HepG2 (cell line): Measurements from ENCODE around the gene SPAG7. TPM values are rescaled to one million over a fixed set of nuclear protein-coding genes. Genes with fewer than 3 reads are reported as not detected.

Source experiments
- NFATC3 ChIP-seq: sonication (generic); formaldehyde crosslinking; IDR thresholded peaks from 2 replicates; pipeline ENCODE4 v1.5.1; 2020; ENCODE audit warnings: mild to moderate bottlenecking, missing genetic modification reagents
- NFE2L2 ChIP-seq: fragments of 150-350 bp; IDR thresholded peaks from 2 replicates; pipeline ENCODE4 v1.6.1; 2014; ENCODE audit warnings: low read length
- RXRA ChIP-seq: sonication (generic); formaldehyde crosslinking; IDR thresholded peaks from 2 replicates; pipeline ENCODE4 v1.5.1; 2020; ENCODE audit warnings: missing genetic modification reagents
- ZHX2 ChIP-seq, 2 experiments: sonication (generic) in 1 of 2; formaldehyde crosslinking in 1 of 2; IDR thresholded peaks; 2 replicates each; pipeline versions ENCODE4 v1.6.1 to v1.9.0; 2014 to 2022; ENCODE audit warnings: antibody characterized with exemption in 1 of 2, borderline replicate concordance in 1 of 2, inconsistent platforms in 1 of 2, low read depth in 1 of 2, missing genetic modification reagents in 1 of 2
- ZNF205 ChIP-seq: IDR thresholded peaks from 2 replicates; pipeline ENCODE4 v1.6.1; 2018; ENCODE audit warnings: missing biosample characterization, missing genetic modification reagents
- ZNF670 ChIP-seq: sonication (generic); formaldehyde crosslinking; IDR thresholded peaks from 2 replicates; pipeline ENCODE4 v1.8.0; 2022; ENCODE audit warnings: mild to moderate bottlenecking, missing genetic modification reagents, borderline replicate concordance
- polyA plus RNA-seq, 8 experiments: library from polyadenylated mRNA; depleted of rRNA in 3 of 8; stranded (reverse) in 7 of 8; unstranded in 1 of 8; fragments of >200 nt; fragmentation: Illumina TruSeq in 4 of 8; extraction: Trizol in 4 of 8; gene quantifications; 2 replicates each; pipeline versions ENCODE4 v1.2.1 to v1.2.3, GENCODE V29; 2011 to 2016; ENCODE audit warnings: low read depth in 4 of 8, missing spikeins in 1 of 8, mixed read lengths in 1 of 8; ENCODE audit not compliant: insufficient read depth in 1 of 8
- total RNA-seq, 5 experiments: library from RNA; depleted of rRNA; stranded (reverse); fragments of >200 nt; fragmentation: Illumina TruSeq; extraction: Trizol; gene quantifications; 2 replicates each; pipeline ENCODE4 v1.2.3, GENCODE V29; 2016; ENCODE audit warnings: low read depth in 1 of 5
- TF ChIP-seq, protein P1 (sequence below): sonication (generic); formaldehyde crosslinking; IDR thresholded peaks from 2 replicates; pipeline ENCODE4 v1.5.0; 2020; ENCODE audit warnings: missing genetic modification reagents
- TF ChIP-seq, protein P2 (sequence below): IDR thresholded peaks from 2 replicates; pipeline ENCODE4 v1.6.1; 2016; ENCODE audit warnings: low read depth, borderline replicate concordance
- TF ChIP-seq, protein P3 (sequence below): sonication (generic); formaldehyde crosslinking; IDR thresholded peaks from 2 replicates; pipeline ENCODE4 v1.4.0; 2020; ENCODE audit warnings: mild to moderate bottlenecking, missing genetic modification reagents

Gene SPAG7
- total and polyA plus RNA-seq, 2 of the 13 experiments (the other 11 are each of a cell fraction or from before 2014, with no cell fraction given), result 51.0 to 59.0 TPM

GRCh38 chr17:4934173-4934979 is 33.2 kb downstream of the SPAG7 start (continued):
- no peak for TF ChIP-seq ZHX2 (IDR thresholded peaks at IDR 0.05; ENCODE audit: low read depth)
- TF ChIP-seq ZHX2 (CRISPR knock-in tag; IDR thresholded peaks at IDR 0.05; ENCODE audit: borderline replicate concordance), result no peak
- TF ChIP-seq NFE2L2, result no peak
- 0 out of 2 replicates have a peak, but pooled peaks have one; percentile 28 for TF ChIP-seq ZNF205 (CRISPR knock-in tag)
- TF ChIP-seq, protein P1, sequence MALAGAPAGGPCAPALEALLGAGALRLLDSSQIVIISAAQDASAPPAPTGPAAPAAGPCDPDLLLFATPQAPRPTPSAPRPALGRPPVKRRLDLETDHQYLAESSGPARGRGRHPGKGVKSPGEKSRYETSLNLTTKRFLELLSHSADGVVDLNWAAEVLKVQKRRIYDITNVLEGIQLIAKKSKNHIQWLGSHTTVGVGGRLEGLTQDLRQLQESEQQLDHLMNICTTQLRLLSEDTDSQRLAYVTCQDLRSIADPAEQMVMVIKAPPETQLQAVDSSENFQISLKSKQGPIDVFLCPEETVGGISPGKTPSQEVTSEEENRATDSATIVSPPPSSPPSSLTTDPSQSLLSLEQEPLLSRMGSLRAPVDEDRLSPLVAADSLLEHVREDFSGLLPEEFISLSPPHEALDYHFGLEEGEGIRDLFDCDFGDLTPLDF (CRISPR knock-in tag), result no peak
- TF ChIP-seq, protein P2, sequence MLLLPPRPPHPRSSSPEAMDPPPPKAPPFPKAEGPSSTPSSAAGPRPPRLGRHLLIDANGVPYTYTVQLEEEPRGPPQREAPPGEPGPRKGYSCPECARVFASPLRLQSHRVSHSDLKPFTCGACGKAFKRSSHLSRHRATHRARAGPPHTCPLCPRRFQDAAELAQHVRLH, result no peak
- TF ChIP-seq NFATC3 (CRISPR knock-in tag), result no peak
- TF ChIP-seq RXRA, result peak; percentile 55
- no peak for TF ChIP-seq ZNF670 (CRISPR knock-in tag)
- TF ChIP-seq, protein P3, sequence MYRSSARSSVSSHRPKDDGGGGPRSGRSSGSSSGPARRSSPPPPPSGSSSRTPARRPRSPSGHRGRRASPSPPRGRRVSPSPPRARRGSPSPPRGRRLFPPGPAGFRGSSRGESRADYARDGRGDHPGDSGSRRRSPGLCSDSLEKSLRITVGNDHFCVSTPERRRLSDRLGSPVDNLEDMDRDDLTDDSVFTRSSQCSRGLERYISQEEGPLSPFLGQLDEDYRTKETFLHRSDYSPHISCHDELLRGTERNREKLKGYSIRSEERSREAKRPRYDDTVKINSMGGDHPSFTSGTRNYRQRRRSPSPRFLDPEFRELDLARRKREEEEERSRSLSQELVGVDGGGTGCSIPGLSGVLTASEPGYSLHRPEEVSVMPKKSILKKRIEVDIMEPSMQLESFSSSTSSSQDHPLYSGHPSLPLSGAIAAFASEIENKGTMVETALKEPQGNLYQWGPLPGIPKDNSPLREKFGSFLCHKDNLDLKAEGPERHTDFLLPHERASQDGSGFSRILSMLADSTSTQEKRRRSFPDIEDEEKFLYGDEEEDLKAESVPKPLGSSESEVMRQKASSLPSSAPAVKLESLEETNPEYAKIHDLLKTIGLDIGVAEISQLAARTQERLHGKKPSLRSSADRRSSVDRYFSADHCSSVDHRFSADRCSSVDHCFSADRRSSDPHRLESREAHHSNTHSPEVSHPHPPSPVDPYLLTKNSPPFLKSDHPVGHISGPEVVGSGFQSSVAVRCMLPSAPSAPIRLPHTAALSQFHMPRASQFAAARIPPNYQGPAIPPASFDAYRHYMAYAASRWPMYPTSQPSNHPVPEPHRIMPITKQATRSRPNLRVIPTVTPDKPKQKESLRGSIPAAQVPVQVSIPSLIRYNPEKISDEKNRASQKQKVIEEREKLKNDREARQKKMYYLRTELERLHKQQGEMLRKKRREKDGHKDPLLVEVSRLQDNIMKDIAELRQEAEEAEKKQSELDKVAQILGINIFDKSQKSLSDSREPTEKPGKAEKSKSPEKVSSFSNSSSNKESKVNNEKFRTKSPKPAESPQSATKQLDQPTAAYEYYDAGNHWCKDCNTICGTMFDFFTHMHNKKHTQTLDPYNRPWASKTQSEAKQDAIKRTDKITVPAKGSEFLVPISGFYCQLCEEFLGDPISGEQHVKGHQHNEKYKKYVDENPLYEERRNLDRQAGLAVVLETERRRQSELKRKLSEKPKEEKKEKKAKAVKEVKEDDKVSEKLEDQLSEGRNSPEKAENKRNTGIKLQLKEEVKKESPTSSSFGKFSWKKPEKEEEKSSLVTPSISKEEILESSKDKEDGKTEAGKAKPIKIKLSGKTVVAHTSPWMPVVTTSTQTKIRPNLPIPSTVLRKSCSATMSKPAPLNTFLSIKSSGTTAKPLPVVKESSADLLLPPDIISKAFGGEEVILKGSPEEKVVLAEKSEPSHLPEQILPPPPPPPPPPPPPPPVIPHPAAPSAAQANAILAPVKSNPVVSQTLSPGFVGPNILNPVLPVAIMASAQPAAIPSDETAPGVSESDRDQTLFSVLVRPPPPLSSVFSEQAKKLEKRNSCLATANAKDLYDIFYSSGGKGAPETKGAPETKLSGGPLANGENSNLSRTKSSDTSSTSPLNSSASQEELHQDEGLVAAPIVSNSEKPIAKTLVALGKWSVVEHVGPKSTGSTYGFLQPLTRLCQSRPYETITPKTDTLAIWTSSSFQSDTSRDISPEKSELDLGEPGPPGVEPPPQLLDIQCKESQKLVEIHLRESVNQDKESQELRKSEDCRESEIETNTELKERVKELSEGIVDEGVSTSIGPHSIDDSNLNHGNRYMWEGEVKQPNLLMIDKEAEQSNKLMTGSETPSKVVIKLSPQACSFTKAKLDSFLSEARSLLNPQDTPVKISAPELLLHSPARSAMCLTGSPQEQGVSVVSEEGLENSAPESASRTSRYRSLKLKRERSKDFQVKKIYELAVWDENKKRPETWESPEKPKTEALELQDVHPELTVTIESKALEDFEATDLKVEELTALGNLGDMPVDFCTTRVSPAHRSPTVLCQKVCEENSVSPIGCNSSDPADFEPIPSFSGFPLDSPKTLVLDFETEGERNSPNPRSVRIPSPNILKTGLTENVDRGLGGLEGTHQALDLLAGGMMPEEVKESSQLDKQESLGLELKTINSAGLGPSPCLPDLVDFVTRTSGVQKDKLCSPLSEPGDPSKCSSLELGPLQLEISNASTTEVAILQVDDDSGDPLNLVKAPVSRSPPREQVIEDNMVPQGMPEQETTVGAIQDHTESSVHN (CRISPR knock-in tag), result no peak
